PC-9 (cell line): ENCODE results near the gene TMEM244. TPM values are rescaled to one million over a fixed set of nuclear protein-coding genes. Genes with fewer than 3 reads are reported as not detected.
A peak's percentile ranks its signal among the peaks of the same experiment; 100 is the strongest.

Source experiments
- BruUV-seq: library from RNA; stranded (reverse); fragments of 400-500 nt; replicated peaks from 2 replicates; lab custom pipeline; 2021; lab: Mats Ljungman, UMichigan
- CTCF ChIA-PET: fragments of 300-600 bp; sonication (Branson Sonifier 250); formaldehyde crosslinking; loops from one replicate; lab custom pipeline; 2022; ENCODE audit warnings: antibody characterized with exemption; lab: Charles Lee
- POLR2A ChIA-PET: fragments of 300-600 bp; sonication (Branson Sonifier 250); formaldehyde crosslinking; loops from one replicate; lab custom pipeline; 2022; ENCODE audit warnings: antibody characterized with exemption; ENCODE audit not compliant: unreplicated experiment; lab: Charles Lee
- DNase-seq, 2 experiments: peaks; one replicate each; pipeline versions ENCODE4 v3.0.0 to v3.0.0-alpha.2; 2015 to 2022; ENCODE audit warnings: mixed read lengths in 1 of 2
- H2AFZ ChIP-seq: fragments of 200-600 bp; sonication (generic); 2 replicates; pipeline ENCODE4 v1.8.1; 2017; ENCODE audit warnings: antibody characterized with exemption
- H3F3A ChIP-seq: fragments of 200-600 bp; sonication (generic); 2 replicates; pipeline ENCODE4 v1.8.1; 2017; ENCODE audit warnings: antibody characterized with exemption, mild to moderate bottlenecking, low read depth; ENCODE audit not compliant: insufficient read depth
- H3K27ac ChIP-seq: fragments of 200-600 bp; sonication (generic); 2 replicates; pipeline ENCODE4 v1.6.1; 2016; ENCODE audit warnings: mixed run types
- H3K27me3 ChIP-seq: fragments of 200-600 bp; sonication (generic); 2 replicates; pipeline ENCODE4 v1.6.1; 2016; ENCODE audit warnings: low read depth, mixed run types; ENCODE audit not compliant: insufficient read depth
- H3K36me3 ChIP-seq: fragments of 200-600 bp; sonication (generic); 2 replicates; pipeline ENCODE4 v1.6.1; 2016; ENCODE audit warnings: low read depth, mixed run types
- H3K4me1 ChIP-seq: fragments of 200-600 bp; sonication (generic); replicated peaks from 2 replicates; pipeline ENCODE4 v1.6.1; 2016; ENCODE audit warnings: mixed run types; ENCODE audit not compliant: insufficient read depth
- H3K4me2 ChIP-seq: fragments of 200-600 bp; sonication (generic); 2 replicates; pipeline ENCODE4 v1.6.1; 2017; ENCODE audit warnings: mixed run types
- H3K4me3 ChIP-seq: fragments of 200-600 bp; sonication (generic); 2 replicates; pipeline ENCODE4 v1.6.1; 2016; ENCODE audit warnings: mixed run types
- H3K79me2 ChIP-seq: fragments of 200-600 bp; sonication (generic); 2 replicates; pipeline ENCODE4 v1.6.1; 2017; ENCODE audit warnings: low read depth, mixed run types
- H3K9me2 ChIP-seq: fragments of 200-600 bp; sonication (generic); 2 replicates; pipeline ENCODE4 v1.8.1; 2017; ENCODE audit warnings: mild to moderate bottlenecking; ENCODE audit not compliant: insufficient read depth
- H3K9me3 ChIP-seq: fragments of 200-600 bp; sonication (generic); 2 replicates; pipeline ENCODE4 v1.8.1; 2016; ENCODE audit warnings: low read depth; ENCODE audit not compliant: insufficient read depth
- H4K20me1 ChIP-seq: fragments of 200-600 bp; sonication (generic); 2 replicates; pipeline ENCODE4 v1.8.1; 2017; ENCODE audit not compliant: insufficient read depth
- CTCF ChIP-seq: fragments of 200-600 bp; sonication (generic); conservative IDR thresholded peaks from 2 replicates; pipeline ENCODE4 v1.6.1; 2017; ENCODE audit warnings: mixed run types, antibody characterized with exemption, mild to moderate bottlenecking, moderate library complexity
- EZH2 ChIP-seq: fragments of 200-600 bp; sonication (generic); IDR thresholded peaks from 2 replicates; pipeline ENCODE4 v1.8.0; 2017; ENCODE audit warnings: antibody characterized with exemption, low read depth
- intact Hi-C: fragments of 100-400 bp; cut with micrococcal nuclease; formaldehyde crosslinking; loops from one replicate; pipeline ENCODE4 v1.10.0; 2022; ENCODE audit not compliant: unreplicated experiment
- total RNA-seq: library from RNA; stranded (reverse); gene quantifications from 2 replicates; pipeline ENCODE4 v1.2.3, GENCODE V29; 2021

Gene TMEM244
- total RNA-seq, 1 experiment from 2014 or later: not detected

- CTCF ChIA-PET: no interaction called here
- POLR2A ChIA-PET: no interaction called here
- H4K20me1 ChIP-seq: no peaks in the 10 kb centered on the region
- H3K9me2 ChIP-seq: no peaks in the 10 kb centered on the region
- intact Hi-C loops: loop anchor here (5.0 kb wide), 1 partner anchor 37 kb away; no protein-coding TSS in a partner anchor
- H2AFZ ChIP-seq: no peak overlapping the region
- H3K4me3 ChIP-seq: no peak overlapping the region
- no peaks in the 10 kb centered on the region for H3K9me3 ChIP-seq
- no peak overlapping the region for H3K27ac ChIP-seq
- no peak for TF ChIP-seq CTCF
- no peak for TF ChIP-seq EZH2
- no peaks in the 10 kb centered on the region for H3K27me3 ChIP-seq
- no TSS peak for BruUV-seq
- 0 out of 2 replicates have a peak, but pooled peaks cover 5% of the 10 kb centered on the region for H3K4me1 ChIP-seq
- H3F3A ChIP-seq: 0 out of 2 replicates have a peak, but pooled peaks cover 6% of the 10 kb centered on the region
- H3K4me2 ChIP-seq: no peak overlapping the region
- peak in 1 of 2 experiments; percentile 56 for DNase-seq
- no peaks in the 10 kb centered on the region for H3K79me2 ChIP-seq
- no peaks in the 10 kb centered on the region for H3K36me3 ChIP-seq
Measured at GRCh38 chr6:129889580-129889979, 28.5 kb upstream of the TMEM244 start.

GRCh38 chr6:129886401-129887155, 25.5 kb upstream of the TMEM244 start:
- Histone ChIP-seq H3K4me3 (no peak overlapping the region), H3K27me3 (no peaks in the 10 kb centered on the region), H3K79me2 (no peaks in the 10 kb centered on the region), H2AFZ (no peak overlapping the region), H3F3A (no peaks in the 10 kb centered on the region), H3K27ac (no peak overlapping the region), H3K4me2 (no peak overlapping the region), H3K9me2 (no peaks in the 10 kb centered on the region), H4K20me1 (no peaks in the 10 kb centered on the region), H3K9me3 (no peaks in the 10 kb centered on the region), H3K36me3 (no peaks in the 10 kb centered on the region), H3K4me1 (0 out of 2 replicates have a peak, but pooled peaks cover 5% of the 10 kb centered on the region)
- TF ChIP-seq EZH2: no peak
- no peak for TF ChIP-seq CTCF
- no TSS peak for BruUV-seq
- intact Hi-C loops: loop anchor here (5.0 kb wide), 1 partner anchor 34 kb away; no protein-coding TSS in a partner anchor
- POLR2A ChIA-PET: no interaction called here
- DNase-seq: no peak
- CTCF ChIA-PET: interaction anchor here (0.7 kb wide), 1 partner anchor 96 kb away, joined by 3 read pairs; no protein-coding TSS in a partner anchor

GRCh38 chr6:129884211-129884610, 23.1 kb upstream of the TMEM244 start:
- no peaks in the 10 kb centered on the region for H3K27me3 ChIP-seq
- no peaks in the 10 kb centered on the region for H3K79me2 ChIP-seq
- no peaks in the 10 kb centered on the region for H3F3A ChIP-seq
- ChIA-PET POLR2A (no interaction called here), CTCF (no interaction called here)
- no peak overlapping the region for H3K4me3 ChIP-seq
- no peaks in the 10 kb centered on the region for H3K9me3 ChIP-seq
- H2AFZ ChIP-seq: no peak overlapping the region
- H3K4me1 ChIP-seq: no peaks in the 10 kb centered on the region
- H3K36me3 ChIP-seq: no peaks in the 10 kb centered on the region
- no peaks in the 10 kb centered on the region for H4K20me1 ChIP-seq
- no peak for DNase-seq
- H3K27ac ChIP-seq: no peak overlapping the region
- H3K9me2 ChIP-seq: no peaks in the 10 kb centered on the region
- H3K4me2 ChIP-seq: no peak overlapping the region
- intact Hi-C loops: no loop called here
- TF ChIP-seq CTCF (no peak), EZH2 (no peak)
- no TSS peak for BruUV-seq
